HG03378 (cell line): Measurements from ENCODE around the gene ADSL.

Source experiments
- ATAC-seq: cut with Tn5 transposase; IDR thresholded peaks from one replicate; pipeline ENCODE4 v1.9.1; 2021; ENCODE audit warnings: mild to moderate bottlenecking, moderate library complexity; ENCODE audit not compliant: unreplicated experiment

Gene ADSL

GRCh38 chr22:40434106-40434505 lies 87.8 kb downstream of the ADSL start:
- ATAC-seq = no peak

GRCh38 chr22:40434745-40435144 lies 88.4 kb downstream of the ADSL start:
- no peak for ATAC-seq

GRCh38 chr22:40436505-40437431 lies 90.5 kb downstream of the ADSL start:
- peak; percentile 56 for ATAC-seq
